ENCODE results near the gene TRPM8.

The TRPM8 gene

DNA sequence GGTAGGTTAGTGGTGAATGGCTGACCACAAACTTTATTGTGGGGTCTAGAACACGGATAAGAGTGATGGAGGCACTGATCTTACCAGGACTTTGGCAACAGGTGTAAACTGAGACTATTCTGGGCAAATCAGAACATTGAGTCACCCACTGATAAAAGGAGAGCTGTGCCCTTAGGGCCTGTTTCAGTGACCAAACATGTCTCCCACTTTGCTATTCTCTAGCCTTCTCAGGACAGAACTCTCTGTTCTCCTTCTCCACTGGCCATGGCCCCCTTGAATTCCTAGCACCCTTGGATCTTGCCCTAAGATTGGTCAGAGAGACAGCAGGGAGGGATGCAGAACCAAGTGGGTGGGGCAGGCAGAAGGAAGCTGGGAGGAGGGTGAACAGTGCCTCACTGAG is 18.3 kb downstream of the TRPM8 start:
- TF ChIP-seq CTCF (IDR thresholded peaks at IDR 0.05; ENCODE audit: low read depth, low read length, missing control alignments): no peak
- no peak for DNase-seq (ENCODE audit: extremely low read depth, low read depth)
- H3K4me3 ChIP-seq (replicated peaks; ENCODE audit: low read depth, low read length): no peak overlapping the region

DNA sequence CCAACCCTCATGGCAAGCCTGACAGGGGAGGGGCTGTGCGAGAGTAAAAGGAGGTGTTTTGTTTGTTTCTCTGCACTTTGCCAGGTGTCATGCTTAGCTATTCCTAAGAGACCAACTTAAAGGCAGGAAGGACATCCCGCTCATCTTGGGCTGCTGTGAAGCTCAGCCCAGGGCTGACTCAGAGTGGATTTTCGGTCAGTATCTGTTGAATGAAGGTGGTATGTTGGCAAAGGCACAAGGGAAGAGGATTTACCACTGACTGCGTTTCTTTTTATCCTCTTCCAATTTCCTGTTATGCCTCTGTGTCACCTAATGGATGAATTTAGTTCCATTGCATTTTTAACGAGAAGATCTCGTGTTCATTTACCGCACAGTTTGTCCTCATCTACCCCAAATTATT is 18.9 kb downstream of the TRPM8 start:
- no peak for DNase-seq (ENCODE audit: extremely low read depth, low read depth)
- no peak overlapping the region for H3K4me3 ChIP-seq (replicated peaks; ENCODE audit: low read depth, low read length)
- no peak for TF ChIP-seq CTCF (IDR thresholded peaks at IDR 0.05; ENCODE audit: low read depth, low read length, missing control alignments)

GRCh38 chr2:233938676-233939370 is 21.6 kb downstream of the TRPM8 start:
- no peak for DNase-seq (ENCODE audit: extremely low read depth, low read depth)
- TF ChIP-seq CTCF (IDR thresholded peaks at IDR 0.05; ENCODE audit: low read depth, low read length, missing control alignments): no peak
- no peak overlapping the region for H3K4me3 ChIP-seq (replicated peaks; ENCODE audit: low read depth, low read length)

DNA sequence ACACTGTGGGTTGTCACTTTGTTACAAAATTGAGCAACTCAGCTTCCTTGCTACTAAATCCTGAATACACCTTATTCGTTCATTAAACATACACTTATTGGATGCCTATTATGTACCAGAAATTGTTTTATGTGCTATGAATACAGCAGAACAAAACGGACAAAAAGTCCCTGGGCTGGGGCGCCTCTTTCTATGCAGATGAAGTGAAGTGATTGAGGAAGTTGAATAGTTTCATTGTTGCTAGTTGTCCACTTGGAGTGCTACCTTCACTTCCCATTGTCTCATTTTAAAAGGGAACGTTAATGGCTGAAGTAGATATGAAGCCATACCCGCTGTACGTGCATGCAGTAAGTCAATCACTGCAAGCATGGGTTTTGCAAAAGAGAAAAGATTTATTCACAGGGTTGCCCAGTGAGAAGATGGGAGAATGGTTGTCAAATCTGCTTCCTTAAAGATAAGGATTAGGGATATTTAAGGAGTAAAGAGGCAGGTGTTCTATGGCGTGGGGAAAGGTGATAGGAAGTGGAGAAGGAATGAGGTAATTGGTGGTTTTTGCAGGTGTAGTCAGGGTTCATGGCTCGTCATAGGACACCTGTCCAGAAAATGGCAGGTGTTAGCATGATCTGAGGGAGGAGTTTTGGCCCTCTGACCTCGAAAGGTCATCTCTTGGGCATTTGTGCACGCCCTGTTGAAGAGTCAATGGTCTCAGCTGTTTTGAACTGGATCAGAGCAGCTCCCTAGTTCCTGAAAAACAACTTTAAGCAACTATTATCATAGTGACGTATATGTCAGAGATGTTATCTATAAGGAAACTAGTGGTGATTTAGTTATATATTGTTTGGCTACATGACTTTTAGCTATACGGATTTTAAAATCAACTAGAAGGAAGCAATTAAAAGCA is 23.5 kb downstream of the TRPM8 start:
- DNase-seq (ENCODE audit: extremely low read depth, low read depth): no peak
- H3K4me3 ChIP-seq (replicated peaks; ENCODE audit: low read depth, low read length): no peak overlapping the region
- TF ChIP-seq CTCF (IDR thresholded peaks at IDR 0.05; ENCODE audit: low read depth, low read length, missing control alignments): no peak

GRCh38 chr2:233942731-233943130 is 25.6 kb downstream of the TRPM8 start:
- no peak for TF ChIP-seq CTCF (IDR thresholded peaks at IDR 0.05; ENCODE audit: low read depth, low read length, missing control alignments)
- DNase-seq (ENCODE audit: extremely low read depth, low read depth): no peak
- H3K4me3 ChIP-seq (replicated peaks; ENCODE audit: low read depth, low read length): no peak overlapping the region

DNA sequence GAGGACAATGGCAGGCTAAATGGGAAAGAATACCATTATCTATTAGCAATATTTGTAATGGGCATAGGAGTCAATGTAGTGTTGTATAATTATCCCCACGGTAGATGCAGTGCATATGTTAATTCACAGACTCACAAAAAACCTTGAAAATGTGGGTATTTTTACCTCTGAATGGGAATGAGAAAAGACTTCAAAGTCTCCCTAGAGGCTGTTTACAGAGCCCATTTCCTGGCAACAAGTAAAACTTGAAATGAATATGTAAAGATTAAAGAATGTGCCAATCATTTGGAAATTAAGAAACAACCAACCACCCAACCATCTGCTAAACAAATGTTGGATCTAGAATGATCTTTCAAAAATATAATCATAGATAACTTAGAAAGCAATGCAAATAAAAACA is 27.1 kb downstream of the TRPM8 start:
- no peak for TF ChIP-seq CTCF (IDR thresholded peaks at IDR 0.05; ENCODE audit: low read depth, low read length, missing control alignments)
- DNase-seq (ENCODE audit: extremely low read depth, low read depth): no peak
- no peak overlapping the region for H3K4me3 ChIP-seq (replicated peaks; ENCODE audit: low read depth, low read length)
